DND-41 (cell line): Measurements from ENCODE around the gene ZFPL1.

Experiments used
- ATAC-seq: fragments of 200-7000 bp; cut with Tn5 transposase; 3 replicates; pipeline ENCODE4 v1.9.1; 2021; ENCODE audit warnings: low read depth; ENCODE audit not compliant: insufficient read depth
- DNase-seq: peaks from one replicate; pipeline ENCODE4 v3.0.0-alpha.2; 2020
- H2AFZ ChIP-seq: 2 replicates; pipeline ENCODE4 v1.6.0; 2012; ENCODE audit warnings: low read depth, low read length
- H3K27ac ChIP-seq: 2 replicates; pipeline ENCODE4 v1.5.1; 2012; ENCODE audit warnings: low read length, inconsistent platforms
- H3K27me3 ChIP-seq: fragments of 200-600 bp; sonication (generic); 2 replicates; pipeline ENCODE4 v1.6.0; 2012; ENCODE audit warnings: low read length, mild to moderate bottlenecking, inconsistent platforms; ENCODE audit not compliant: insufficient read depth, poor library complexity
- H3K36me3 ChIP-seq: 2 replicates; pipeline ENCODE4 v1.5.1; 2012; ENCODE audit warnings: low read length, inconsistent platforms; ENCODE audit not compliant: insufficient read depth
- H3K4me1 ChIP-seq: 2 replicates; pipeline ENCODE4 v1.5.1; 2012; ENCODE audit warnings: mild to moderate bottlenecking, low read length; ENCODE audit not compliant: insufficient read depth
- H3K4me2 ChIP-seq: 2 replicates; pipeline ENCODE4 v1.6.0; 2012; ENCODE audit warnings: mild to moderate bottlenecking, moderate library complexity, low read length, inconsistent platforms; ENCODE audit not compliant: insufficient read depth
- H3K4me3 ChIP-seq, 2 experiments: fragments of 200-600 bp in 1 of 2; shearing (Covaris generic) in 1 of 2; 2 replicates each; pipeline ENCODE4 v1.5.1; 2012 to 2016; ENCODE audit warnings: inconsistent platforms in 2 of 2, low read length in 2 of 2, mild to moderate bottlenecking in 2 of 2, low read depth in 1 of 2, moderate library complexity in 1 of 2
- H3K79me2 ChIP-seq: 2 replicates; pipeline ENCODE4 v1.6.0; 2012; ENCODE audit warnings: low read length, inconsistent platforms; ENCODE audit not compliant: insufficient read depth
- H3K9ac ChIP-seq: 2 replicates; pipeline ENCODE4 v1.6.0; 2012; ENCODE audit warnings: low read depth, mild to moderate bottlenecking, inconsistent platforms, low read length, moderate library complexity
- H3K9me3 ChIP-seq: 2 replicates; pipeline ENCODE4 v1.5.1; 2012; ENCODE audit warnings: low read length, moderate library complexity, mild to moderate bottlenecking, inconsistent platforms; ENCODE audit not compliant: insufficient read depth, severe bottlenecking
- H4K20me1 ChIP-seq: 2 replicates; pipeline ENCODE4 v1.6.0; 2012; ENCODE audit warnings: low read length; ENCODE audit not compliant: insufficient read depth
- CTCF ChIP-seq: IDR thresholded peaks from 2 replicates; pipeline ENCODE4 v1.5.1; 2012; ENCODE audit warnings: borderline replicate concordance, low read length, moderate library complexity, mild to moderate bottlenecking; ENCODE audit not compliant: poor library complexity, severe bottlenecking; ENCODE audit errors: extremely low read depth
- EZH2 ChIP-seq: IDR thresholded peaks from 3 replicates; pipeline ENCODE4 v1.6.1; 2012; ENCODE audit warnings: borderline replicate concordance, low read depth, mild to moderate bottlenecking, moderate library complexity, low read length, inconsistent platforms; ENCODE audit not compliant: severe bottlenecking

Gene ZFPL1

DNA sequence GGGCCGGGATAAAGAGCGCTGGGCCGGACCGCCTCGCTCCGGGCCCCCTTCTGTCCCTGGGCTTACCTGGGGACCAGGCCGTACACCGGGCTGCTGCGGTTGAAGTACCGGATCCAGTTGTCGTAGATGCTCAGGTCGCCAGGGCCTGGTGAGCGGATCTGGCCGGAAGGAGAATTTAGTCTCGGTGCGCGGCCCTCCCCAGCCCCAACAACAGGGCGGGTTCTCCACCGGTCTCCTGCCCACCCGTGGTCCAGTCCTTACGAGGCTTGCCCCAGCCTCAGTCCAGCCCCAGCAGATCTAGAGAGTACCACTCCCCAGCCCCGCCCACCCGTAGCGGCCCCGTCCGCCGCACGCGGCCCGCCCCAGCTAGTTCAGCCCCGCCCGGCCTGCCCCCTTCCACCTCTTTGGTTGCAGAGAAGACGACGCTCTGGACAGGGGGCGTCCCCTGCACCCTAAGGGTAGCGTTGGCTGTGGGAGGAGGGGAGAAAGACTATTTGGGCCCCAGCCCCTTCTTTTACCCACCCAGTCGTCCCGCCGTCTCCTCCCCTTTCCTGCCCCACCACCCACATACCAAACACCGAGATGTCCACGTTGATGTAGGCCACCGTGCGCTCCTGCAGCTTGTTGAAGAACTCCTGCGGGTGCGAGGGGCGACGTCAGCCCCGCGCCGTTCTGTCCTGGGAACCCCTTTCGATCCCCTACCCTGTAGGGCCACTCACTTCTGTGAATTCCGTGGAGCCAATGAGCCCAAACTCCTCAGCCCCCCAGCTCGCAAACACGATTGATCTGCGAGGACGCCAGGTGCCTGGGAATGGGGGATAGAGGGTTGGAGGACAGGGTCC lies 36.2 kb upstream of the ZFPL1 start:
- Histone ChIP-seq H3K4me2 (no peak overlapping the region), H2AFZ (no peak overlapping the region), H3K79me2 (peaks cover 24% of the 10 kb centered on the region)

DNA sequence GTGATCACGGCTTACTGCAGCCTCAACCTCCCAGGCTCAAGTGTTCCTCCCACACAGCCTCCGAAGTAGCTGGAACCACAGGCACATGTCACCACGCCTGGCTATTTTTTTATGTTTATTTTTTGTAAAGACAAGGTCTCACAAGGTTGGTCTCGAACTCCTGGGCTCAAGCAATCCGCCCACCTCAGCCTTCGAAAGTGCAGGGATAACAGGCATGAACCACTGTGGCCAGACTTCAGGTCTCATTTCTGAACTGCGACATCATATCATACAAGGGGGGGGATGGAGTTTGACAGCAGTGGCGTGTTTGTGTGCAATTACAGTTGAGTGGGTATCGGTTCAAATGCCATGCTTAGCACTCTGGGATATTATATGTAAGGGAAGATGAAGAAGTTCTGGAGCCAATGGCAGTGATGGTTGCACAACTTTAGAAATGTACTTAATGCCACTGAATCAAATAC lies 32.6 kb upstream of the ZFPL1 start:
- Histone ChIP-seq H4K20me1 (no peaks in the 10 kb centered on the region; the same call in none of the 2 replicates), H3K9me3 (no peaks in the 10 kb centered on the region), H3K79me2 (no peaks in the 10 kb centered on the region), H3K36me3 (0 out of 2 replicates have a peak, but pooled peaks cover under 1% of the 10 kb centered on the region), H3K27me3 (no peaks in the 10 kb centered on the region), H3K4me1 (no peaks in the 10 kb centered on the region), H3K4me3 (no peak overlapping the region), H3K27ac (no peak overlapping the region), H3K4me2 (no peak overlapping the region), H3K9ac (no peak overlapping the region), H2AFZ (no peak overlapping the region)
- no peak for DNase-seq
- no peak for ATAC-seq
- TF ChIP-seq CTCF (no peak), EZH2 (no peak)

More for the DNA sequence above, 36.2 kb upstream of the ZFPL1 start:
- no peak for ATAC-seq
- Histone ChIP-seq H3K27me3 (no peaks in the 10 kb centered on the region), H3K4me3 (no peak overlapping the region), H3K27ac (no peak overlapping the region), H3K9ac (no peak overlapping the region), H3K9me3 (no peaks in the 10 kb centered on the region), H4K20me1 (peaks cover 28% of the 10 kb centered on the region), H3K4me1 (peaks cover 19% of the 10 kb centered on the region), H3K36me3 (peaks cover 32% of the 10 kb centered on the region)
- no peak for TF ChIP-seq CTCF
- TF ChIP-seq EZH2: no peak
- DNase-seq: no peak

GRCh38 chr11:65053827-65054508 lies 30.1 kb upstream of the ZFPL1 start:
- Histone ChIP-seq H3K27ac (no peak overlapping the region), H3K27me3 (no peaks in the 10 kb centered on the region), H4K20me1 (no peaks in the 10 kb centered on the region; the same call in 1 of the 2 replicates), H3K79me2 (no peaks in the 10 kb centered on the region), H3K9ac (no peak overlapping the region), H3K4me2 (no peak overlapping the region), H3K36me3 (no peaks in the 10 kb centered on the region), H3K9me3 (no peaks in the 10 kb centered on the region), H2AFZ (no peak overlapping the region), H3K4me3 (no peak overlapping the region), H3K4me1 (no peaks in the 10 kb centered on the region)
- TF ChIP-seq CTCF (no peak), EZH2 (no peak)
- ATAC-seq (no peak), DNase-seq (no peak)
